ENCODE results near the gene KBTBD2.
A peak's percentile ranks its signal among the peaks of the same experiment; 100 is the strongest.
"Not testable (repeated sequence)": the region's sequence is repeated elsewhere in the genome, so short reads cannot be mapped to it uniquely, and the experiment has no call there.

The KBTBD2 gene

DNA sequence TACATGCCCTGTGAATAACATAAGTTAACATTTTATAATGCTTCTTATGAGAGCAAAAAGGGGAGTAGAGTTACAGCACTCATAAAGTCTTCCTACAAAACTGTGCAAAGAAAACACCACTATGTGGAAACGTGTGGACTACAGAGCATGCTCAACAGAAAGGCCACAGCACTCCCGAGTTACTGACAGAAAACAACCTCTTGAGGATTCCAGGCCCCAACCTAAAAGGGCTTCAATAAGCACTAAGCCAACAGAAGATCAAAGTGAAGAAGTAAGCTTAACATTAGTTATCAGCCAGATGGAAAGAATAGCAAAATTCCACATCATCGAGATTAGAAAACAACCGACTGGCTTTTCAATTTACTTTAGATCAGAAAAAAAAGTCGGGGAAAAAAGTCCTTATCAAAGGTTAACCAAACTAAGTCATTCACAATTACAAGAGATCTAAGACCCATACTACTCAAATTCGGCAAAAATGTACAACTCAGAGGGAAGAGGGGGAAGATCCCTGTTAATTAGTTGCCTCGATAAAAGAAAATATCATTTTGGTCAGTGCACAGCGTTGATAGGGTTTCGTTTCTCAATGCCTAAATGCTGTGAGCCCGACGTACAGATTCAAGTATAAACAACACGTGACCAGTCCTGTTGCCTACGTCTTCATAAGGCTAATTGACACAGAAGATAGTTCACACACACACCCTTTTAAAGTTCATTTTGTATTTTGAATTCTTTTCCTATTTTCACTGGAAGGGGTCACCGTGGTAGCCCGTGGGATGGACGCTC lies 1.4 kb downstream of the KBTBD2 start:
- no peaks in the 10 kb centered on the region for H3K27me3 Mint-ChIP-seq
- no peaks in the 10 kb centered on the region for H3K9me3 Mint-ChIP-seq
- peak overlapping the region; percentile 100 for H3K27ac Mint-ChIP-seq
- peak; percentile 49 for ATAC-seq (replicated peaks)
- peak; percentile 45 to 57 (median 54) for DNase-seq
- peaks cover 43 to 69% of the 10 kb centered on the region in 2 donors for H3K4me1 Mint-ChIP-seq (ENCODE audit: low read depth in 2 of 2)
- peaks cover 58% of the 10 kb centered on the region for H3K36me3 Mint-ChIP-seq (ENCODE audit: insufficient read depth)
- H3K4me3 Mint-ChIP-seq: peak overlapping the region; percentile 97 to 99

DNA sequence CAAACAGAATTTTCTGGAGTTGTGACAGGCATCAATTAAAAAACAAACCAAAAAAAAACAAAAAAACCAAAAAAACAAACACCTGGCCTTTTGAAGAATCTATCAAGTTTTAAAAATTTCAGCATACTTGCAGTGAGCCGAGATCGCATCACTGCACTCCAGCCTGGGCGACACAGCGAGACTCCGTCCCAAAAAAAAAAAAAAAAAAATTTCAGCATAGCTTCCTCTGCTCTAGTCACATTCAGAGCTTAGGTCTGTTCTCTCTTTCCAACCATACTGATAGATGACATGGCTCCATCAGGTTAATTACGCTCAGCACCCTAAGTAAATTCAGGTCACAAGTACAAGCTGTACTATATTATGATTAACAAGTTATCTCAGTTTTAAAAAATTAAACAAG lies 3.1 kb downstream of the KBTBD2 start:
- DNase-seq (no peak), ATAC-seq (replicated peaks) (no peak)
- no peaks in the 10 kb centered on the region for H3K9me3 Mint-ChIP-seq
- no peaks in the 10 kb centered on the region for H3K27me3 Mint-ChIP-seq
- H3K36me3 Mint-ChIP-seq (ENCODE audit: insufficient read depth): peaks cover 61% of the 10 kb centered on the region
- peak overlapping the region; percentile 100 for H3K27ac Mint-ChIP-seq
- H3K4me3 Mint-ChIP-seq: peak overlapping the region; percentile 97 to 99
- H3K4me1 Mint-ChIP-seq (ENCODE audit: low read depth in 2 of 2): peaks cover 47 to 74% of the 10 kb centered on the region in 2 donors

DNA sequence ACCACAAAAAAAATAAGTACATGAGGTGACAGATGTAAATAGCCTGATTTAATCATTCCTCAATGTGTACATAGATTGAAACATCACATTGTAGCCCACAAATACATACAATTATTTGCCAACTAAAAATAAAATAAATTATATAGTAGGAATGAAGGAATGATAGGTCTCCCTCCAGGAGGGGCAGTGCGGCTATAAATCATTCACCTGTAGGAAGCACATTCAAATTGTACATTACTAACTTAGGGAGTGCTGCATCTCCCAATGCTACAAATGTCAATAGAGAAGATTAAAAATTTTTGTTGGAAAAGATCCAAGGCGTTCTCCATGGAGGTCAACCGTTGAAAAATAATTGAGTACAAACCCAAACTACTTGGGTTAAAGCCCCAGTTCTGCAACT lies 4.2 kb downstream of the KBTBD2 start:
- no peaks in the 10 kb centered on the region for H3K9me3 Mint-ChIP-seq
- H3K27me3 Mint-ChIP-seq: no peaks in the 10 kb centered on the region
- H3K27ac Mint-ChIP-seq: peak overlapping the region in 1 of 2 donors; percentile 100
- peak overlapping the region; percentile 97 to 99 for H3K4me3 Mint-ChIP-seq
- no peak for DNase-seq
- peaks cover 37 to 70% of the 10 kb centered on the region in 2 donors for H3K4me1 Mint-ChIP-seq (ENCODE audit: low read depth in 2 of 2)
- ATAC-seq (replicated peaks): no peak
- peaks cover 58% of the 10 kb centered on the region for H3K36me3 Mint-ChIP-seq (ENCODE audit: insufficient read depth)

DNA sequence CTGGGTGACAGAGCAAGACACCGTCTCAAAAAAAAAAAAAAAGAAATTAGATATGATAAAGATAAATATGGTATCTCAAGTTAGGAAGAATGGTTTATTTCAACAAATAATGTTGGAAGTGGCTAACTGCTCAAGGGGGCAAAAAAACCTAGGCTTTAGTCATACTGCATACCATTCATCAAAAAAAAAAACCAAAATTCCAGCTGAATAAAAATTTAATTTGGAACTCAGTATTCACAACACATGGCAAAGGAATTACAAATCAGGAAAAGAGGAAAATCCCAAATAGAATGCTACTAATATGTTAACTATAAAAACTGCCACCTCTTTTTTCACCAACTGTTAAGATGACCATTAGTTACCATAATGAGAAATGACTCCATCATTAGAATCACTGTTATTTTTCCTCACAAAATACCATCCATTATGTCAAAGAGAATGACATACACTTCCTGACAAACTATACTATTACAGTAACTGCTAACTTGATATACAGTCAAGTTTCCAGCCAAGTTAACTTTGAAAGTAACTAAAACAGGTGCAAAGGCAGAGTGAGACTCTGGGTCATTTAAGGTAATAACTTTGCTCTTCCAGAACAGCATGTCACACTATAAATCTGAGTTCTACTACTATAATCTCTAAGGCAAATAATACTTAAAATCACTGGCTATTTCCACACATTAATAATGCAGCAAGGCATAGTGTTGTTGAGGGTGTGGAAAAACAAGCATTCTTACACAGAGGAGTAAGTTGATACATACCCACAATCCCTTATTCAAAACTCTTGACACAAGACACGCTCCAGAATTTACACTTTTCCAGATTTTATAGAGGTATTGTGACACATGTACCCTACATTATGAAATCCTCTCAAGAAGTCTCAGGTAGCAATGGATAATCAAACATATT lies 10.2 kb downstream of the KBTBD2 start:
- H3K36me3 Mint-ChIP-seq (ENCODE audit: insufficient read depth): peaks cover 43% of the 10 kb centered on the region
- H3K4me3 Mint-ChIP-seq: peak overlapping the region; percentile 23 to 46
- no peak for DNase-seq
- no peaks in the 10 kb centered on the region for H3K9me3 Mint-ChIP-seq
- H3K27ac Mint-ChIP-seq: peak overlapping the region in 1 of 2 donors; percentile 85
- H3K4me1 Mint-ChIP-seq (ENCODE audit: low read depth in 2 of 2): peaks cover 32 to 53% of the 10 kb centered on the region in 2 donors
- H3K27me3 Mint-ChIP-seq: no peaks in the 10 kb centered on the region
- no peak for ATAC-seq (replicated peaks)

DNA sequence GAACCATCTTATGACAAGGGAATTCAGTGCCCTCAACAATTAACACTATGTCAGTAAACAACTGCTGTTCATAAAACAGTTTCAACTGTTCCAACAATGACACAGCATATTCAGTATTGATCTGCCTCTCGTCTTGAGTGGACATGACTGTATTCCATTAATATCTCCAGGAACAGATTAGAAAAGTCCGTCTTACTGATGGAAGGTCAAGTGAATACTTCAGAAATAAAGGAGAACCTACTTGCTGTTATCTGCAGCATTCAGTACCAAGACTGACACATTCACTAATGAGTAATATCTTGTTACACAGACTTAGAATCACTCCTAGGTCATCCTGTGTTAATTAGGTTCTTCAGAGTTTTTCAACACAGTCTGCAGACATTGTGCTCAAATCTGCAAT lies 12.1 kb downstream of the KBTBD2 start:
- Mint-ChIP-seq H3K4me3 (peak overlapping the region; percentile 31 to 39), H3K27me3 (no peaks in the 10 kb centered on the region), H3K36me3 (ENCODE audit: insufficient read depth) (peaks cover 45% of the 10 kb centered on the region), H3K9me3 (no peaks in the 10 kb centered on the region), H3K27ac (peak overlapping the region in 1 of 2 donors; percentile 39), H3K4me1 (ENCODE audit: low read depth in 2 of 2) (peaks cover 30 to 51% of the 10 kb centered on the region in 2 donors)
- no peak for ATAC-seq (replicated peaks)
- no peak for DNase-seq

DNA sequence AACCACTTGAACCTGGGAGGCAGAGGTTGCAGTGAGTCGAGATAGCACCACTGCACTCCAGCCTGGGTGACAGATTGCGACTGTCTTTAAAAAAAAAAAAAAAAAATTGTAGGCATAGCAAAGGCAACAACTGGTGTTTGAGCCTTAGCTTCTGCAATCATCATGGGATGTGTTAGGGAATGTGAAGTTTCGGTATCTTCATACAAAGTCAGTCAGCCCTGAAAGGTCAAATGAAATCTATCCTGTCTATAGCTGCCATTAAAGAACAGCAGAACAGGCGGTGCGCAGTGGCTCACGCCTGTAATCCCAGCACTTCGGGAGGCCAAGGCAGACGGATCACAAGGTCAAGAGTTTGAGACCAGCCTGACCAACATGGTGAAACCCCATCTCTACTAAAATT lies 13.5 kb downstream of the KBTBD2 start:
- Mint-ChIP-seq H3K4me3 (peak overlapping the region; percentile 6 to 29), H3K36me3 (ENCODE audit: insufficient read depth) (peaks cover 51% of the 10 kb centered on the region), H3K27ac (peak overlapping the region; percentile 28 to 69), H3K4me1 (ENCODE audit: low read depth in 2 of 2) (peaks cover 26 to 40% of the 10 kb centered on the region in 2 donors)
- not testable (repeated sequence) for H3K27me3 Mint-ChIP-seq; DNase-seq; ATAC-seq (replicated peaks); H3K9me3 Mint-ChIP-seq

DNA sequence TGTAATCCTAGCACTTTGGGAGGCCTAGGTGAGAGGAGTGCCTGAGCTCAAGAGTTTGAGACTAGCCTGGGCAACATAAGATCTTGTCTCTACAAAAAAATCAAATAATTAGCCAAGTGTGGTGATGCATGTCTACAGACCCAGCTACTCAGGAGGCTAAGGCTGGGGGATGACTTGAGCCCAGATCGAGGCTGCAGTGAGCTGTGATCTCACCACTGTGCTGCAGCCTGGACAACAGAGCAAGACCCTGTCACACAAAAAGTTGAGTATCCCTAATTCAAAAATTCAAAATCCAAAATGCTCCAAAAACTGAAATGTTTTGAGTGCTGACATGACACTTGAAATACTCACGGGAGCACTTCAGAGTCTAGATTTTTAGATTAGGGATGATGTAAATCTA lies 19.1 kb downstream of the KBTBD2 start:
- no peak overlapping the region for H3K4me3 Mint-ChIP-seq
- peak overlapping the region in 1 of 2 donors; percentile 32 for H3K27ac Mint-ChIP-seq
- H3K4me1 Mint-ChIP-seq (ENCODE audit: low read depth in 2 of 2): peaks cover 18 to 47% of the 10 kb centered on the region in 2 donors
- no peaks in the 10 kb centered on the region for H3K9me3 Mint-ChIP-seq
- no peaks in the 10 kb centered on the region for H3K27me3 Mint-ChIP-seq
- ATAC-seq (replicated peaks): no peak
- peaks cover 79% of the 10 kb centered on the region for H3K36me3 Mint-ChIP-seq (ENCODE audit: insufficient read depth)
- DNase-seq: no peak

DNA sequence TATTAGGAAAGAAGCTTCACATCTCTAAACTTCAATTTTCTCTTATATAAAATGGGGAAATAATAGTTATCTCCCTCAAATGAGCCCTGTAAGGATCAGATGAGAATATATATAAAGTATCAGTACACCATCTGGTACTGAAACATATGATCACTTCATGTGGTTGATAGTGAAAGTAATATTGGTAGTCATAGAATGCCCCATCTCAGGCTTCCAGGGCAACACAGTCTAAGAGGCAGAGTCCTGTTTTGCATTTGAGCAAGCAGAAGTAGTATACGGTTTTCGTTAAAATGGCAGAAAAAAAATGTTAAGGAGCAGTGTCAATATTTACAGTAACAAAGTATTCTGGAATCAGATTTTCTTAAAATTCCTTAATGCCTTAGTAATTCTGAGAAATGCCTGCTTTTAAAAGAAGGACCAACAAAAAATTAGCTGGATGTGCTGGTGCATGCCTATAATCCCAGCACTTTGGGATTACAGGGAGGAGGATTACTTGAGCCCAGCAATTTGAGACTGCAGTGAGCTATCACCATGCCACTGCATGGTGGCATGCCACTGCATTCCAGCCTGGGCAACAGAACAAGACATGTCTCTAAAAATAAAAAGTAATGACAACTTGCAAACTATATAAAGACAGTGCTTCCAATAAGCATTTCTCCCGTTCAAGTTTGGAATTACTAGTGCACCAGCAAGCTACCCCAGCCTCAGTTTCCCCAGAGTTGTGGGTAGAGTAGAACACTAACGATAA lies 19.8 kb downstream of the KBTBD2 start:
- H3K36me3 Mint-ChIP-seq (ENCODE audit: insufficient read depth): peaks cover 79% of the 10 kb centered on the region
- H3K9me3 Mint-ChIP-seq: no peaks in the 10 kb centered on the region
- no peaks in the 10 kb centered on the region for H3K27me3 Mint-ChIP-seq
- peak overlapping the region; percentile 32 to 58 for H3K27ac Mint-ChIP-seq
- DNase-seq: no peak
- peaks cover 16 to 44% of the 10 kb centered on the region in 2 donors for H3K4me1 Mint-ChIP-seq (ENCODE audit: low read depth in 2 of 2)
- ATAC-seq (replicated peaks): peak; percentile 31
- peak overlapping the region in 1 of 2 donors; percentile 32 for H3K4me3 Mint-ChIP-seq

DNA sequence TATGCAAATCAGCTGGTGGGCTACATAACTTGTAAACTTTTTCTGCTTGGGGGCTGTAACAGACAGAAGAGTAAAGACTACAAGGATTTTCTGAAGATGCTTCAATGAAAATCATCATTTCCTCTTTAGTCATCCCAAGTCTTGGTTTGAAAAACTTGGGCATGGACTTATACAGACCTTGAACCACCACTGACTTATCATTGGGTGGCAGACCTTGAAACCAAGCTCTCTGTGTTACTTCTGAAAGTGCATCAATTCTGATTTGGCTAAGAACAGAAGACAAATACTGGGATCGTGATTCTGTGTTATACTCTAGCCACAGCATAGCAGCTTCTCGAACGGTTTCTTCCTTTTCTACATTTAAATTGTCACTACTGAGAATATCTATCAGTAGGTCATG lies 21.3 kb downstream of the KBTBD2 start:
- Mint-ChIP-seq H3K4me1 (ENCODE audit: low read depth in 2 of 2) (peaks cover 11 to 43% of the 10 kb centered on the region in 2 donors), H3K27ac (peak overlapping the region in 1 of 2 donors; percentile 47), H3K4me3 (no peak overlapping the region), H3K36me3 (ENCODE audit: insufficient read depth) (peaks cover 83% of the 10 kb centered on the region), H3K27me3 (no peaks in the 10 kb centered on the region), H3K9me3 (no peaks in the 10 kb centered on the region)
- DNase-seq (no peak), ATAC-seq (replicated peaks) (no peak)

DNA sequence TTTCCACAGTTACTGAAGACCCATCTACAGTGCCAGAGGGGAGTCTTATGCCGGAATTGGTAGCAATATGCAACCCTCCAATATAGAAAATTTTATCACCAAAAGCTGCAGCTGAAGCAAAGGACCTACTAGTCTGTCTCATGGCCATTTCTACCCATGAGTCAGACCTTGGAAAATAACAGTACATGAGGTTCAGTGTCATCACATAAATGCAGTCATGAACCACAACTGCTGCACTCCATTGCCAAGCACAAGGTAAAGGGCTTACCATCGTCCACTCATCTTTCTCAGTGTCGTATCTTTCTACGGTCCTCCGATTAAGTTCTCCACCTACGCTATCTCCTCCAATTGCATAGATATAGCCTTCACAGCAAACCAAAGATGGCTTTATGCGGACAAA lies 21.8 kb downstream of the KBTBD2 start:
- H3K27ac Mint-ChIP-seq: peak overlapping the region in 1 of 2 donors; percentile 47
- H3K4me1 Mint-ChIP-seq (ENCODE audit: low read depth in 2 of 2): peaks cover 11 to 39% of the 10 kb centered on the region in 2 donors
- peaks cover 78% of the 10 kb centered on the region for H3K36me3 Mint-ChIP-seq (ENCODE audit: insufficient read depth)
- H3K9me3 Mint-ChIP-seq: no peaks in the 10 kb centered on the region
- ATAC-seq (replicated peaks) (no peak), DNase-seq (no peak)
- H3K4me3 Mint-ChIP-seq: no peak overlapping the region
- H3K27me3 Mint-ChIP-seq: no peaks in the 10 kb centered on the region

DNA sequence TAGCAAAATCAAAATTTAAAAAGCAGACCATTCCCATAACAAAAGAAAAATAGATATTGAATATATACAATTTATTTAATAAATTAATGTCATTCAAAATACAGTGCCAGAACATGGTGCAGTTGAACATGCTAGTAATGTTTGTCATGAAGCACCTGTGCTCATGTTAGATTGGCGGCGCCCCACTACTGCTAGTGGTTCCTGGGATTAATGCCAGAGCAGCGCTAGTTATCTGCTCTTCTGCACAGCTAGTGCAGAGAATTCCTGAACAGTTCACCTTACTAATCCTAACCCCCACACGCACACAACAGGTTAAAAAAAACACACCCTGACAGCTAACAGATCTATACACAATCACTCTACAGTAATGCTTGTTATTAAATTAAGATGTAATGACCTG lies 23.4 kb downstream of the KBTBD2 start:
- DNase-seq (no peak), ATAC-seq (replicated peaks) (no peak)
- Mint-ChIP-seq H3K27me3 (no peaks in the 10 kb centered on the region), H3K4me1 (ENCODE audit: low read depth in 2 of 2) (peaks cover 11 to 42% of the 10 kb centered on the region in 2 donors), H3K27ac (peak overlapping the region; percentile 25 to 60), H3K4me3 (no peak overlapping the region), H3K36me3 (ENCODE audit: insufficient read depth) (peaks cover 74% of the 10 kb centered on the region), H3K9me3 (no peaks in the 10 kb centered on the region)

DNA sequence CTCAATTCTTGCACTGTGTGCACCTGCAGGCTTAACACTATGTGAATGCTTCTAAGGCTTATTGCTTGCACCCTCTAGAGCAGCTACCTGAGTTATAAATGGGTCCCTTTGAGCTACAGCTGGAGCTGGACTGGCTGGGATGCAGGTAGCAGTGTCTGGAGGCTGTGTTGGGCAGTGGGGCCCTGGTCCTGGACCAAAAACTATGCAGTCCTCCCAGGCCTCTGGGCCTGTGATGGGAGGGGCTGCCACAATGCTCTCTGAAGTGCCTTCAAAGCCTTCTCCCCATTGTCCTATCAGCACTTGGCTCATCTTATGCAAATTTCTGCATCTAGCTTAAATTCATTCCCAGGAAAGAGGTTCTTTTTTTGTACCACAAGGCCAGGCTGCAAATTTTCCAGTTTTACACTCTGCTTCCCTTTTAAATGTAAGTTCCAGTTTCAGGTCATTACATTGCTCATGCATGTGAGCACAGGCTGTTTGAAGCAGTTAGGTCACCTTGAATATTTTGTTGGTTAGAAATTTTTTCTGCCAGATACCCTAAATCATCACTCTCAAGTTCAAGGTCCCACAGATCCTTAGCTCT lies 26.0 kb downstream of the KBTBD2 start:
- H3K27me3 Mint-ChIP-seq: no peaks in the 10 kb centered on the region
- no peak overlapping the region for H3K4me3 Mint-ChIP-seq
- peak; percentile 16 for ATAC-seq (replicated peaks)
- no peak for DNase-seq
- no peaks in the 10 kb centered on the region for H3K9me3 Mint-ChIP-seq
- peak overlapping the region in 1 of 2 donors; percentile 76 for H3K27ac Mint-ChIP-seq
- peaks cover 51% of the 10 kb centered on the region for H3K36me3 Mint-ChIP-seq (ENCODE audit: insufficient read depth)
- H3K4me1 Mint-ChIP-seq (ENCODE audit: low read depth in 2 of 2): peaks cover 9 to 30% of the 10 kb centered on the region in 2 donors

DNA sequence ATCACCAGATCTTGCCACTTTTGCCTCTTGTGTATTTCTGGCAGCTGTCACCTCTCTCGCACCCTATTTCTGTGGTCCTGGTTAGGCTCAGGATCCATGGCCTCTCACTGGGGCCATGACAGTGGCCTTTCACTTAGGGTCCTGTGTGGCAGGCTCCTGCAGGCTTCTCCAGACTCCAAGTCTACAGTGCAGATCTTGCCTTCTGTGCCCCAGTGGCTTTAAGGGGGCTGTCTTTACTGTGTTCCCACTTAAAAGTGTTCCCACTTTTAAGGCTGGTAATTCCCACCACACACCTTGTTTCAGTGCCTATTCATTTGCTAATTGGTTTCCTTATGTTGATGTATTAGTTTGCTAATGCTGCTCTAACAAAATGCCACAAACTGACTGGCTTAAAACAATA lies 27.7 kb downstream of the KBTBD2 start:
- H3K4me1 Mint-ChIP-seq (ENCODE audit: low read depth in 2 of 2): peaks cover 10 to 24% of the 10 kb centered on the region in 2 donors
- H3K9me3 Mint-ChIP-seq; H3K4me3 Mint-ChIP-seq; H3K27ac Mint-ChIP-seq; DNase-seq; H3K27me3 Mint-ChIP-seq; ATAC-seq (replicated peaks): not testable (repeated sequence)
- H3K36me3 Mint-ChIP-seq (ENCODE audit: insufficient read depth): peaks cover 34% of the 10 kb centered on the region

Measured in effector memory CD8-positive, alpha-beta T cell (primary cell).